GM23248 (cell line): ENCODE results near the gene GABBR2.

Experiments used
- EZH2 ChIP-seq: fragments of 200-600 bp; sonication (generic); IDR thresholded peaks from 2 replicates; pipeline ENCODE4 v1.6.1; 2018; ENCODE audit warnings: antibody characterized with exemption, mild to moderate bottlenecking; ENCODE audit not compliant: insufficient read depth, poor library complexity, severe bottlenecking
- EZH2phosphoT487 ChIP-seq: fragments of 200-600 bp; sonication (generic); IDR thresholded peaks from 2 replicates; pipeline ENCODE4 v1.6.1; 2018; ENCODE audit warnings: antibody characterized with exemption, moderate library complexity, mild to moderate bottlenecking, low read depth; ENCODE audit not compliant: insufficient read depth

- TF ChIP-seq EZH2, result no peak
- no peak for TF ChIP-seq EZH2phosphoT487
Observed at GRCh38 chr9:98550206-98550820, 158.4 kb downstream of the GABBR2 start.
